Measurements from ENCODE around the gene C1orf210. TPM values are rescaled to one million over a fixed set of nuclear protein-coding genes. Genes with fewer than 3 reads are reported as not detected.

Gene C1orf210
- total and polyA plus RNA-seq, 11 donors: not detected

- H3K27ac ChIP-seq: peak overlapping the region; percentile 60 to 89 (median 76)
These were observed 9.4 kb upstream of the C1orf210 start for GRCh38 chr1:43294761-43295160.

GRCh38 chr1:43293896-43294760 lies 8.7 kb upstream of the C1orf210 start:
- intact Hi-C loops (cut with DNase I): loop anchor here in 2 of 10 donors (2.0 to 5.0 kb wide), 2 partner anchors 52 to 55 kb away; no protein-coding TSS in a partner anchor
- no peak for DNase-seq
- TF ChIP-seq CTCF (IDR thresholded peaks at IDR 0.05): no peak
- peak in 1 of 2 donors; percentile 15 for TF ChIP-seq POLR2A (IDR thresholded peaks at IDR 0.05)

More at GRCh38 chr1:43294761-43295160, 9.4 kb upstream of the C1orf210 start:
- 71 to 84% (median 77%) methylated on average over 8 of the region's 8 CpGs for WGBS, 4 donors
- intact Hi-C loops (cut with DNase I): loop anchor here in 2 of 10 donors (2.0 to 5.0 kb wide), 2 partner anchors 52 to 56 kb away; no protein-coding TSS in a partner anchor
- Histone ChIP-seq H3K4me1 (peaks cover 4 to 55% (median 31%) of the 10 kb centered on the region in 12 donors), H3K27me3 (no peaks in the 10 kb centered on the region), H3K36me3 (no peaks in the 10 kb centered on the region), H3K4me3 (no peak overlapping the region), H3K9me3 (no peaks in the 10 kb centered on the region)
- DNase-seq (no peak), ATAC-seq (no peak)
- TF ChIP-seq CTCF (IDR thresholded peaks at IDR 0.05): no peak

GRCh38 chr1:43293176-43293575 lies 7.8 kb upstream of the C1orf210 start:
- Histone ChIP-seq H3K4me1 (peaks cover 4 to 44% (median 25%) of the 10 kb centered on the region in 12 donors), H3K27me3 (no peaks in the 10 kb centered on the region), H3K36me3 (no peaks in the 10 kb centered on the region), H3K4me3 (no peak overlapping the region), H3K27ac (peak overlapping the region in 7 of 12 donors; percentile 46 to 89 (median 76)), H3K9me3 (no peaks in the 10 kb centered on the region)
- intact Hi-C loops (cut with DNase I): loop anchor here in 1 of 10 donors (5.0 kb wide), 1 partner anchor 51 kb away; no protein-coding TSS in a partner anchor
- DNase-seq: no peak
- no peak for TF ChIP-seq POLR2A (IDR thresholded peaks at IDR 0.05)
- TF ChIP-seq CTCF (IDR thresholded peaks at IDR 0.05): no peak
- ATAC-seq: no peak
- WGBS, 4 donors: 67 to 88% (median 77%) methylated on average over 1 to 2 of the region's 2 CpGs

More at GRCh38 chr1:43293896-43294760, 8.7 kb upstream of the C1orf210 start:
- WGBS, 4 donors: 78 to 87% (median 83%) methylated on average over 7 of the region's 7 CpGs
- Histone ChIP-seq H3K9me3 (no peaks in the 10 kb centered on the region), H3K4me1 (peaks cover 4 to 49% (median 27%) of the 10 kb centered on the region in 12 donors), H3K27ac (peak overlapping the region; percentile 60 to 89 (median 76)), H3K4me3 (no peak overlapping the region), H3K36me3 (no peaks in the 10 kb centered on the region), H3K27me3 (no peaks in the 10 kb centered on the region)
- peak in 3 of 4 donors; percentile 29 to 66 (median 51) for ATAC-seq

GRCh38 chr1:43292679-43293078 lies 7.3 kb upstream of the C1orf210 start:
- 72 to 75% (median 74%) methylated on average over 5 of the region's 5 CpGs for WGBS, 4 donors
- no peak for DNase-seq
- no peak for TF ChIP-seq CTCF (IDR thresholded peaks at IDR 0.05)
- no peak for TF ChIP-seq POLR2A (IDR thresholded peaks at IDR 0.05)
- no peak overlapping the region for H3K27ac ChIP-seq
- ATAC-seq: no peak
- H3K4me1 ChIP-seq: peaks cover 4 to 44% (median 25%) of the 10 kb centered on the region in 12 donors
- H3K9me3 ChIP-seq: no peaks in the 10 kb centered on the region
- H3K36me3 ChIP-seq: no peaks in the 10 kb centered on the region
- intact Hi-C loops (cut with DNase I): loop anchor here in 1 of 10 donors (5.0 kb wide), 1 partner anchor 50 kb away; no protein-coding TSS in a partner anchor
- H3K4me3 ChIP-seq: no peak overlapping the region
- H3K27me3 ChIP-seq: no peaks in the 10 kb centered on the region
